Measurements from ENCODE around the gene IRX4.
"Not testable (repeated sequence)": the region's sequence is repeated elsewhere in the genome, so short reads cannot be mapped to it uniquely, and the experiment has no call there.

Gene IRX4

DNA sequence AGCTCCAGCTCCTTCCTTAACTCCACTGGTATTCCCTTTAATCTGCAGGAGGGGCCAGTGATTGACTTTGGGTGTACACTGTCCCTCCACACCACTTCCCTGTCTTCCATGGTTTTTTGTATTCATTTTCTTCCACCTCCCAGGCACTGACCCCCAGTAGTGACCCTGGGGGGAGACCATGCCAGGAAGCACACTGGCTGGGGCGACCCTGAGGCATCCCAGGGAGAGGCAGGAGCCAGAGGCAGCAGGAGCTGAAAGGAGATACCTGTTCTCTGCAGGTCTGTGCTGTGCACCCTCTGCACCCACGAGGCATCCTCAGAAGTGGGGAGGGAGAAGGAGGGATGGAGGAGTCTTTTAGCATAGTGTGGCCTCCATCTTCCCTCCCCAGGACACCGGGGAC is 27.6 kb downstream of the IRX4 start:
- no peak for DNase-seq

DNA sequence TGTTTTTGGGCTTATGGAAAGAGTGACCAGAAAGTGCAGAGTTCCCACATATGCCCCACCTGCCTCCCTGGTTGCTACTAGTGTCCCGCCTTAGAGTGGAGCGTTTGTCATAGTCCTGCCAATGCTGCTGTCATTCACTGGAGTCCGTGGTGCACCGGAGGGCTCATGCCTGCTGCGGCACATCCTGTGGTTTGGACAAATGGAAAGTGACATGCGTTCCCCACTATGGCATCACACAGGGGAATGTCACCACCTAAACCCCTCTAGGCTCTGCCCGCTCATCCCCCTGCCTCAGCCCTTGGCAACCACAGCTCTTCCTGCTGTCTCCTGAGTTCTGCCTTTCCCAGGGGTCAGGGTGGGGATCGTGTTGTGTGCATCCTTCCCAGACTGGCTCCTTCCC is 29.2 kb downstream of the IRX4 start:
- peak; percentile 9 for DNase-seq

DNA sequence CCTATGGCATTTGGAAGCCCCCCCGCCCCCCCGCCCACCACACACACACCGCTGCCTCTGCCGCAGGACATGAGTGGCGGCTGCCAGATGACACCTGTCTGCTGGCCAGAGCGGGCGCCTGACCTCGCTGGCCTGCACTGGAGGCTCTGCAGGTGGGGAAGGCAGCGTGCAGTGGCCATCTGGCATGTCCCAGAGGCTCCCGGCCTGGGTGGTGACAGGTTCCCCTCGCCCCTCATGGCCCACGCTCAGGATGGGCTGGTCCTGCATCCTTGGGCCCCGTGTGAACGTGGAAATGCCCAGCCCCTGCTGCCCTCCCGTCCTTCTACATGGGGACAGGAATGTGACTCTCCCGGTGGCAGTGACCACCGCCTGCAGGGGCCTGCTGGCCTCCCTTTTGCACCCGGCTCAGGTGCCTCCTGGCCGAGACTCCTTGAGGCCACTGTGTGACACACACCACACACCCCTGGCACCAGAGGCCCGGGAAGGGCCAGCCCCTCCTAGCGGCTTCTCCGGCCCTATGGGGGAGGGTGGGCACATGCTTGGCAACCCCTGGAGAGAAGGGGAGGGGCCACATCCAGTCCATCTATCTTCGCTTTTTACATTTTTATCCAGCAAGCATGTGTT is 30.3 kb downstream of the IRX4 start:
- DNase-seq = peak; percentile 22

GRCh38 chr5:1851290-1851934 is 31.3 kb downstream of the IRX4 start:
- DNase-seq = peak; percentile 28

GRCh38 chr5:1850324-1851154 is 32.2 kb downstream of the IRX4 start:
- peak; percentile 10 for DNase-seq

GRCh38 chr5:1847611-1848010 is 35.1 kb downstream of the IRX4 start:
- DNase-seq = no peak

DNA sequence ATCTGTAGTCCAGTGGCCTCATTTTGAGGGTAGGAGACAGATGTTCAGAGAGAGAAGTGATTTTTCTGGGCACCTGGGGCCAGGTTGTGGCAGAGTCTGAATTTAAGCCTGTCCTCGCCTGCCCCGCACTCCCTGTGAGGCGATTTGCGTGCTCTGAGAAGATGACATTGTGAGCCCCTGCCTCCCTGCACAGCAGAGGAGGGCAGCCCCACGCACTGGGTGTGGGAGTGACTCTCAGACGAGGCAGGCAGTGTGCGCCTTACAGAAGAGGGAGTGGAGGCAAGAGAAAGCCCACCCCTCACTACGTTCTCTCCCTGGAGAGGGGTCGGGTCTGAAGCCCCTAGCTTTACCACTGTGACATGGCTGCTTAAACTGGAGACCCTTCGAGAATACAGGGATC is 35.7 kb downstream of the IRX4 start:
- DNase-seq = no peak

DNA sequence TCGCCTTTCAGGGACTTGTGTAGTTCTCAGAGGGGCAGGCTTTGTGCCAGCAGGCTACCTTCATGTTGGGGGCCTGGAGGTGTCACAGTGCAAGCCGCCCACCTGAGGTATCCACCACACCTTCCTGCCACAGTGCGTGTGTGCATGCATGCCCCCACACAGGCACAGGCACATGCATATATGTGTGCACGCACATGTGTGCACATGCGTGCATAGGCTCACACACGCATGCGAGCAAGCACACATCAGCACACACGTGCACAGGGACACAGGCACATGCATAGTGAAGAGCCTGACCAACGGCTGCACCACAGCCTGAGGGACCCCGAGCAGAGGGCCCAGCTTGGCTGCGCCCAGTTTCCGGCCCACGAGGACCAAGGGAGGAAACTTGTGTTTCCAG is 36.1 kb downstream of the IRX4 start:
- DNase-seq = no peak

DNA sequence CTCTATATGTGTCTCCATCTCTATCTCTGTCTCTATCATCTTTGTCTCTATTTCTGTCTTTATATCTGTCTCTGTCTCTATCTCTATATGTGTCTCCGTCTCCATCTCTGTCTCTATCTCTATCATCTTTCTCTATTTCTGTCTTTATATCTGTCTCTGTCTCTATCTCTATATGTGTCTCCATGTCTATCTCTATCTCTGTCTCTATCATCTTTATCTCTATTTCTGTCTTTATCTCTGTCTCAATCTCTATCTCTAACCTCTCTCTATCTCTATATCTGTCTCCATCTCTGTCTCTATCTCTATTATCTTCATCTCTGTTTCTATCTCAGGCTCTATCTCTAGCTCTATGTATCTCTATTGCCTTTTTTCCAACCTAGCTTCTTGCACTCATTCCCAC is 37.0 kb downstream of the IRX4 start:
- no peak for DNase-seq

DNA sequence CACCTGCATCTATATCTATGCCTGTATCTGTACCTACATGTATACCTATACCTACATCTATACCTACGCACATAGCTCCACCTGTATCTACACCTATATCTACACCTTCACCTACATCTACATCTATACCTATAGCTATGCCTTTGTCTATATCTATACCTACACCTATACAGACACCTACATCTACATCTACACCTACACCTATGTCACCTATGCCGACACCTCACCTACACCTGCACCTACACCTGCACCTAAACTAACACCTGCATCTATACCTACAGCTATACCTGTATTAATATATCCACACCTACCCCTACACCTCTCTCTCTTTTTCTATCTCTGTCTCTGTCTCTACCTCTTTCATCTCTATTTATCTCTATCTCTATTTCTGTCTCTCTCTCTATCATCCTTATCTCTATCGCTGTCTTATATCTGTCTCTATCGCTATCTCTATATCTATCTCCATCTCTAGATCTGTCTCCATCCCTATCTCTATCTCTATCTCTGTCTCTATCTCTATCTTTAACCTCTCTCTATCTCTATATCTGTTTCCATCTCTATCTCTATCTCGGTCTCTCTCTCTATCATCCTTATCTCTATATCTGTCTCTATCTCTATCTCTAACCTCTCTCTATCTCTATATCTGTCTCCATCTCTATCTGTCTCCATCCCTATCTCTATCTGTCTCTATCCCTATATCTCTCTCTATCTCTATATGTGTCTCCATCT is 37.9 kb downstream of the IRX4 start:
- DNase-seq = no peak

GRCh38 chr5:1843761-1844160 is 39.0 kb downstream of the IRX4 start:
- not testable (repeated sequence) for DNase-seq

GRCh38 chr5:1842004-1842819 is 40.5 kb downstream of the IRX4 start:
- no peak for DNase-seq

DNA sequence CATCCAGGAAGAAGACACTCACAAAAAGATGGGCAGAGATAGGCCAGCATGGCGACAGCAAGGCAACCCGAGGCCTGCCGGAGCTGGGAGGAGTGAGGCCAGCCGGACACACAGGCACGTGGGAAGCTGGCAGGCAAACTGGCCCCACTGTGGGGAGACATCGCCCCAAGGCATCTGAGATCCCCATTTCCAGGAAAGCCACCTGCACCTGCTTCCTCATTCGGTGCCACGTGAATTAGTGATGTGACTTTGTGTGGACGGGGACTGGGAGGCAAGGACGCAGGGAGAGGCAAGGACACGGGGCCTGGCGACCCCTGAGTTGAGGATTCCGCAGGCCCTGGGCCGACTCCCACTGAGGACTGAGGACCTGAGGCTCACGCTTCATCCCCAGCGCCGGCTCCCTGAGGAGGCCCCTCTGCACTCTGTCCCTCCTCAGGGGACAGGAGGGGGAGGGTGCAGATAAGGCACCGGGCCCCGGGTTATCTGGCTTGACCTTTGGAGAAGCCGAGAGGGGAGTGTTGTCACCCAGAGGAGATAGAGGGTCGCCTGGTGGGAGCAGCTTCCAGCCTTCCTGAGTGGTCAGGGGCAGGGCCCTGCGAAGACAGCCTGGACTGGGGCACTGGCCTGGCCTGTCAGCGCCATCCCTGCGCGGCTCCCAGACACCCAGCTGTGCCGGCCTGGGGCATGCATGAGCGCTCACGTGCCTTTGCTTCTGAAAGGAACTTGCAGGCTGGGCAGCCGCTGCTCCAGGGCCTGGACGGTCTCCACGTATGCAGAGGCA is 41.8 kb downstream of the IRX4 start:
- DNase-seq = no peak

DNA sequence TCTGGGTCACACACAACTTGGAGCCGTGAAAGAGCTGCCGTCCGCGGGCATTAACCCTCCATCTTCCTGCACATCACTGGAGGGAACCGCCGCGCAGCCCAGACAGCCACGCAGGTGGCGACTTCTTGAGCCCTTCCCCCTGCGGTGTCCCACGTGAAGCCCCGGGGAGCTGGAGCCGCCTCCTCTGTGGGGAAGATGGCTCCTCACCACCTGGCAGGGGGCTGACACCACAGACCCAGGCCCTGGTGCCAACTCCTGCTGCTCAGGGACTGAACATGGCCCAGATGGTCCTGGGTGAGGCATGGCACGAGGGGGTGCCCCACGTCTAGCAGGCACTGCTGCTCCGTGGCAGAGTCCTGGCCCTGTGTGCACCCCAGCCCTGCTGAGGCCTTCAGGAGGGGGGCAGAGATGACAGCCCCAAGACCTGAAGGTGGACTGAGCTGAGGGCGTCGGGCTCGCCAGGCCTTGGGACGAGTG is 42.6 kb downstream of the IRX4 start:
- no peak for DNase-seq

GRCh38 chr5:1838013-1838412 is 44.7 kb downstream of the IRX4 start:
- DNase-seq = no peak

- DNase-seq = no peak
These were observed 45.5 kb downstream of the IRX4 start for GRCh38 chr5:1836891-1837880.

- DNase-seq = no peak
These were observed 46.4 kb downstream of the IRX4 start for GRCh38 chr5:1836176-1836890.

DNA sequence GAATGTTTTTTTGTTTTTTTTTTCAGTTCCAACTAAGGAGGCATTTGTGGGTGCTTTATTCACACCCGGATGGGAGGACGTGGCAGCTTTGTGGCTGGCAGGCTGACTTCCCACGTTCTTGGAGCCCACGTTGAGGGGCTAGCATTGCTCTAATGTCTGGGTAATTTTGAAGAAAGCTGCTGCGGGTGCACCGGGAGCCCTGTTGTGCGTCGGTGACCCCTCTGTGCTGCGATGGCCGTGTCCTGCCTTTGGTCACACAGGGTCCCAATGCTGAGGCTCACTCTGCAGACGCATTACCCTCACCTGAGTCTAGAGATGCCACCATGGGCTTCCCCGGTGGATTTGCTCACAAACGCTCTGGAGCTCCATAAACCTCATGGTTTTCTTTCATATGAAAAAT is 47.3 kb downstream of the IRX4 start:
- DNase-seq = no peak

DNA sequence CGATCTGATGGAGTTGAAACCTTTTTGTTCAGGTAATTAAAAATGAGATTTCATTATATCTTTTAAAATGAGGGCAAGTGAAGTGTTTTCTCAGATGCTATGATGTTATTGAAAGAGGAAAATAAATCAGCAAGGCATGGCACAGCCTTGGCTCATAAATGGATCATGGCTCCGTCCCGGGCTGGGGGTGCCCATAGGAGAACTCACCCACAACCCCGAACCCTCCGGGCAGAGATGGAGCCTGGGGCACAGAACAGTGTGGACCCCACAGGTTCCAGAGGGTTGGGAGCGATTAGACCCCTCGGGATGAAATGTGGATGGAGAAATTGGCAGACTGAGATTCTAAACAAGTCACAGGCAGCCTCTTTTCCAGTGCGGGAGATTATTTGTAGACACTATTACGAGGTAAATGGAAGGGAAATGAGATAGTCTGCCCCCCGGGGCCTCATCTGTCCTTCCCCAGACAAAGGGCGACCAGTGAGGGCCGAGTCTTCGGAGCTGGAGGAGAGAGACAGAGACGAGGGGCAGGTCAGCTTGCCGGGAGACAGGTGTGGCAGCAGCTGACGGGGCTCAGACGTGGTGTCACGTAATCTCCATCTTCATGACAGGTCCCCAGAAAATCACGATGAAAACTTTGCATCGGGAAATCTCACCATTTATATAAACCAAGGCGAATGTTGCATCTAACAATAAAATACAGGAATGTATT is 47.9 kb downstream of the IRX4 start:
- DNase-seq = no peak
